Spleen (tissue), 11 donors: ENCODE data around the gene DEAF1. TPM values are rescaled to one million over a fixed set of nuclear protein-coding genes. Genes with fewer than 3 reads are reported as not detected.
A peak's percentile ranks its signal among the peaks of the same experiment; 100 is the strongest.

Experiments used
- DNase-seq: peaks from one replicate; pipeline ENCODE4 v3.0.0-alpha.2; 2020
- H3K27ac ChIP-seq, 8 donors: fragments of 200-600 bp; sonication (generic) in 7 of 8; 1 replicate in 4 of 8; 2 replicates in 4 of 8; pipeline versions ENCODE4 v1.5.0 to v1.8.0; 2016 to 2021; ENCODE audit warnings: inconsistent platforms in 4 of 8, mild to moderate bottlenecking in 4 of 8, moderate library complexity in 1 of 8
- H3K27me3 ChIP-seq, 7 donors: fragments of 200-600 bp; sonication (generic) in 6 of 7; replicated peaks in 1 of 7; 1 replicate in 4 of 7; 2 replicates in 3 of 7; pipeline versions ENCODE4 v1.5.0 to v1.8.0; 2016 to 2021; ENCODE audit warnings: inconsistent platforms in 3 of 7, mild to moderate bottlenecking in 1 of 7
- H3K36me3 ChIP-seq, 6 donors: fragments of 200-600 bp; sonication (generic) in 5 of 6; 1 replicate in 4 of 6; 2 replicates in 2 of 6; pipeline versions ENCODE4 v1.5.0 to v1.8.0; 2016 to 2021; ENCODE audit warnings: inconsistent platforms in 2 of 6
- H3K4me1 ChIP-seq, 6 donors: fragments of 200-600 bp; sonication (generic) in 5 of 6; 1 replicate in 3 of 6; 2 replicates in 3 of 6; pipeline versions ENCODE4 v1.5.0 to v1.8.0; 2016 to 2021; ENCODE audit warnings: inconsistent platforms in 3 of 6
- H3K4me3 ChIP-seq, 8 donors: fragments of 200-600 bp; sonication (generic) in 7 of 8; 1 replicate in 4 of 8; 2 replicates in 4 of 8; pipeline versions ENCODE4 v1.5.0 to v1.8.0; 2016 to 2021; ENCODE audit warnings: inconsistent platforms in 4 of 8, mild to moderate bottlenecking in 4 of 8, moderate library complexity in 2 of 8
- H3K9me3 ChIP-seq, 8 donors: fragments of 200-600 bp; sonication (generic) in 7 of 8; 1 replicate in 4 of 8; 2 replicates in 4 of 8; pipeline versions ENCODE4 v1.5.0 to v1.8.0; 2016 to 2021; ENCODE audit warnings: inconsistent platforms in 4 of 8
- CTCF ChIP-seq, 11 experiments: fragments of 200-600 bp in 7 of 11; fragments of 450-650 bp in 4 of 11; sonication (generic) in 4 of 11; IDR thresholded peaks in 8 of 11; conservative IDR thresholded peaks in 3 of 11; 1 replicate in 7 of 11; 2 replicates in 4 of 11; pipeline versions ENCODE4 v1.4.0 to v1.8.0; 2016 to 2021; ENCODE audit warnings: antibody characterized with exemption in 11 of 11, inconsistent platforms in 4 of 11, mild to moderate bottlenecking in 1 of 11
- POLR2A ChIP-seq, 3 donors: fragments of 450-650 bp; IDR thresholded peaks; one replicate each; pipeline ENCODE4 v1.5.1; 2017; ENCODE audit warnings: antibody characterized with exemption in 3 of 3, mild to moderate bottlenecking in 1 of 3
- POLR2AphosphoS5 ChIP-seq, 3 donors: sonication (generic); formaldehyde crosslinking; IDR thresholded peaks; one replicate each; pipeline ENCODE4 v1.5.1; 2017; ENCODE audit warnings: antibody characterized with exemption in 3 of 3
- WGBS, 5 donors: extraction: QIAGEN DNeasy Blood & Tissue Kit in 3 of 5; methylation state at CpG; one replicate each; pipeline versions ENCODE4 v1.1.5 to v1.1.7; 2013 to 2018; 5-methylcytosine and 5-hydroxymethylcytosine counted together
- intact Hi-C: fragments of 100-400 bp; cut with DNase I; formaldehyde crosslinking; loops from one replicate; pipeline ENCODE4 v1.15.0; 2023; ENCODE audit warnings: low total_unique reads
- polyA plus RNA-seq, 3 donors: library from polyadenylated mRNA; stranded (reverse); fragments of 200-250 nt; gene quantifications; one replicate each; pipeline ENCODE4 v1.2.1, GENCODE V29; 2013
- total RNA-seq, 7 donors: library from RNA; depleted of rRNA in 3 of 7; stranded (reverse); fragments of >200 nt in 3 of 7; fragmentation: NEBNext Ultra II Directional in 4 of 7; extraction: Animal tissue kit (Norgen Biotek cat#: 25700) in 4 of 7; gene quantifications; one replicate each; pipeline versions ENCODE4 v1.1.0 to v1.2.1, GENCODE V29; 2016 to 2021
- donor health status: healthy with polysubstance abuse.
- donor health status: DM: no; HTN: no; CAD: no; lungs with moderate emphysema.
- donor health status: DM: no; HTN: no; CAD: no.
- donor health status: Bipolar disorder and iron deficiency.
- donor health status: healthy.
- donor health status: DM: no; HTN: no; CAD: no.
- donor health status: DM: yes; HTN: yes; CAD: no.

The DEAF1 gene
- total and polyA plus RNA-seq, 10 donors = 21.8 to 44.9 (median 30.1) TPM

GRCh38 chr11:628056-628455 is 67.0 kb downstream of the DEAF1 start:
- intact Hi-C loops = no loop called here
- DNase-seq = no peak
- H3K27ac ChIP-seq = no peak overlapping the region
- no peaks in the 10 kb centered on the region for H3K9me3 ChIP-seq
- H3K27me3 ChIP-seq = peaks cover 0 to 47% (median 23%) of the 10 kb centered on the region in 7 donors
- TF ChIP-seq POLR2A (IDR thresholded peaks at IDR 0.05) (no peak), CTCF (IDR thresholded peaks at IDR 0.05 in 8 of 11, conservative IDR thresholded peaks at IDR 0.05 in 3 of 11) (no peak), POLR2AphosphoS5 (IDR thresholded peaks at IDR 0.05) (peak in 1 of 3 donors; percentile 42)
- WGBS, 5 donors = 91 to 95% (median 93%) methylated on average over 31 of the region's 31 CpGs
- no peak overlapping the region for H3K4me3 ChIP-seq
- peaks cover 0 to 34% (median 21%) of the 10 kb centered on the region in 6 donors for H3K4me1 ChIP-seq
- peaks cover 0 to 10% (median 0%) of the 10 kb centered on the region in 6 donors for H3K36me3 ChIP-seq

DNA sequence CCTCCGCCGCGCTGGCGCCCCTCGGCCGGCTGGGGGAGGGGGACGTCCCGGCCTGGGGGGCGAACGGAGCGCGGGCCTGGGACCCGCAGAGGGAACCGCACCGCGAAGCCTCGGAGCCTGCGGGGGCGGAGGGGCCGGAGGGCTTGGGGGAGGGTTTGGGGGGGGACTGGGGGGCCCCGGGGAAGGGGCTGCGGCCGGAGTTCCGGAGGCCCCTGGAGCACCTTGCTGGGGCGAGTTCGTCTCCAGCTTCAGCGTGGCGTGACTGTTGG is 67.8 kb downstream of the DEAF1 start:
- TF ChIP-seq POLR2A (IDR thresholded peaks at IDR 0.05) = no peak
- TF ChIP-seq POLR2AphosphoS5 (IDR thresholded peaks at IDR 0.05) = no peak
- no peak for TF ChIP-seq CTCF (IDR thresholded peaks at IDR 0.05 in 8 of 11, conservative IDR thresholded peaks at IDR 0.05 in 3 of 11)

GRCh38 chr11:626475-627307 is 68.3 kb downstream of the DEAF1 start, which contains the start of gene SCT:
TSS of gene SCT (minus strand) at chr11:627181. CDS start at chr11:627143, 38 bp downstream.
- TF ChIP-seq CTCF (IDR thresholded peaks at IDR 0.05 in 8 of 11, conservative IDR thresholded peaks at IDR 0.05 in 3 of 11) (no peak), POLR2AphosphoS5 (IDR thresholded peaks at IDR 0.05) (peak in 1 of 3 donors; percentile 37), POLR2A (IDR thresholded peaks at IDR 0.05) (no peak)
- H3K4me1 ChIP-seq = peaks cover 0 to 34% (median 21%) of the 10 kb centered on the region in 6 donors
- DNase-seq = peak; percentile 67
- 6 to 18% (median 15%) methylated on average over 19 to 72 of the region's 72 CpGs for WGBS, 5 donors
- peaks cover 0 to 19% (median 0%) of the 10 kb centered on the region in 6 donors for H3K36me3 ChIP-seq
- H3K4me3 ChIP-seq = peak within 1 kb of the TSS in 3 of 8 donors; percentile 1 to 34 (median 13)
- intact Hi-C loops = no loop called here
- peaks cover 0 to 47% (median 23%) of the 10 kb centered on the region in 7 donors for H3K27me3 ChIP-seq
- no peaks in the 10 kb centered on the region for H3K9me3 ChIP-seq
- H3K27ac ChIP-seq = no peak within 1 kb of the TSS

More for the DNA sequence above, 67.8 kb downstream of the DEAF1 start:
- peaks cover 0 to 47% (median 23%) of the 10 kb centered on the region in 7 donors for H3K27me3 ChIP-seq
- intact Hi-C loops = no loop called here
- peaks cover 0 to 34% (median 21%) of the 10 kb centered on the region in 6 donors for H3K4me1 ChIP-seq
- 16 to 46% (median 18%) methylated on average over 7 to 28 of the region's 28 CpGs for WGBS, 5 donors
- DNase-seq = no peak
- H3K4me3 ChIP-seq = peak overlapping the region in 1 of 8 donors; percentile 34
- H3K27ac ChIP-seq = no peak overlapping the region
- H3K9me3 ChIP-seq = no peaks in the 10 kb centered on the region
- H3K36me3 ChIP-seq = peaks cover 0 to 14% (median 0%) of the 10 kb centered on the region in 6 donors

- 77 to 86% (median 78%) methylated on average over 16 to 22 of the region's 22 CpGs for WGBS, 5 donors
Measured at GRCh38 chr11:625636-626268, 69.3 kb downstream of the DEAF1 start.

More at GRCh38 chr11:625636-626268, 69.3 kb downstream of the DEAF1 start:
- no peak overlapping the region for H3K4me3 ChIP-seq
- H3K9me3 ChIP-seq = no peaks in the 10 kb centered on the region
- DNase-seq = peak; percentile 65
- H3K27ac ChIP-seq = no peak overlapping the region
- intact Hi-C loops = no loop called here
- peaks cover 0 to 21% (median 0%) of the 10 kb centered on the region in 6 donors for H3K36me3 ChIP-seq
- peaks cover 0 to 42% (median 21%) of the 10 kb centered on the region in 6 donors for H3K4me1 ChIP-seq
- TF ChIP-seq POLR2A (IDR thresholded peaks at IDR 0.05) = no peak
- peak in 1 of 3 donors; percentile 26 for TF ChIP-seq POLR2AphosphoS5 (IDR thresholded peaks at IDR 0.05)
- peaks cover 0 to 47% (median 23%) of the 10 kb centered on the region in 7 donors for H3K27me3 ChIP-seq
